ENCODE measurements around the gene TRMT5.

Gene TRMT5

GRCh38 chr14:60965402-60965801, 15.5 kb downstream of the TRMT5 start:
- no peak for DNase-seq (ENCODE audit: low spot score)

DNA sequence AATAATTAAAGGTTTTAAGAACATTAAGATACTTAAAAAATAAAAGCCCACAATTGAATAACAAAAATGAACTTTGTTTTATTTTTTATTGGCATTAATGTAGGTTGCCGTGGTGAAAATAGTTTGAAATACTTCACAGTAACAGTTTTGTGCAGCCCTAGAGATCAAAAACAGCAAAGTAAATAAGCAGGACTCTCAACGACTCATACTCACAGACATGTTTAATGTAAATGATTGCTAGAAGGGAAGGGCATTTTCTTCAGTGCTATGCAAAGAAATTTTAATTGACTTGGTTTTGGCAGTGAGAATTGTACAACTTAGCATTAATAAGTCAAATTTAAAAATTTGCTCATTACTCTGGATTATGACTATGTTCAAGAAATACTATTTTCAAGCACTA, 16.0 kb downstream of the TRMT5 start:
- DNase-seq (ENCODE audit: low spot score): no peak

- DNase-seq (ENCODE audit: low spot score): no peak
These were observed 17.1 kb downstream of the TRMT5 start for GRCh38 chr14:60963761-60964160.

- no peak for DNase-seq (ENCODE audit: low spot score)
These were observed 22.7 kb downstream of the TRMT5 start for GRCh38 chr14:60958146-60958545.

DNA sequence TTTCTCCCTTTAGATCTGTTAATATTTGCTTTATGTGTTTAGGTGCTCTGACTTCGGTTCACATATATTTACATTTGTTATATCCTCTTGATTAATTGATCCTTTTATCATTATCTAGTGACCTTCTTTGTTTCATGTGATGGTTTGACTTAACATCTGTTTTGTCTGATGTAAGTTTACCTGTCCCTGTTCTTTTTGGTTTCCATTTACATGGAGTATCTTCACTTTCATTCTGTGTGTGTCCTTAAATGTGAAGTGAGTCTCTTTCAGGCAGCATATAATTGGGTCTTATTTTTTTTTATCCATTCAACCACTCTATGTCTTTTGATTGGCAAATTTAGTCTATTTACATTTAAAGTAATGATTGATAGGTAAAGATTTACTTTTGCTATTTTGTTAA, 24.2 kb downstream of the TRMT5 start:
- DNase-seq (ENCODE audit: low spot score): no peak

DNA sequence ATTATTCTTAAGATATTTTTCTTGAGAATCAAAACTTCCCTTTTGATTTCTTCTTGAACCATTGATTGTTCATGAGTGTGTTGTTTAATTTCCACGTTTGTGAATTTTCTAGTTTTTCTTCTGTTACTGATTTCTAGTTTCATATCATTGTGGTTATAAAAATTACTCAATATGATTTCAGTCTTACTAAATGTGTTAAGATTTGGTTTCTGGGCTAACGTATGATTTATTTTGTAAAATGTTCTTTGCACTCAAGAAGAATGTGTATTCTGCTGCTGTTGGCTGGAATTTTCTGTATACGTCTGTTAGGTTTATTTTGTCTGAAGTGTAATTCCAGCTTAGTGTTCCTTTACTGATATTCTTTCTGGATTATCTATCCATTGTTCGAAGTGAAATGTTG, 24.7 kb downstream of the TRMT5 start:
- no peak for DNase-seq (ENCODE audit: low spot score)

- DNase-seq (ENCODE audit: low spot score): no peak
These were observed 29.0 kb downstream of the TRMT5 start for GRCh38 chr14:60951776-60952435.

DNA sequence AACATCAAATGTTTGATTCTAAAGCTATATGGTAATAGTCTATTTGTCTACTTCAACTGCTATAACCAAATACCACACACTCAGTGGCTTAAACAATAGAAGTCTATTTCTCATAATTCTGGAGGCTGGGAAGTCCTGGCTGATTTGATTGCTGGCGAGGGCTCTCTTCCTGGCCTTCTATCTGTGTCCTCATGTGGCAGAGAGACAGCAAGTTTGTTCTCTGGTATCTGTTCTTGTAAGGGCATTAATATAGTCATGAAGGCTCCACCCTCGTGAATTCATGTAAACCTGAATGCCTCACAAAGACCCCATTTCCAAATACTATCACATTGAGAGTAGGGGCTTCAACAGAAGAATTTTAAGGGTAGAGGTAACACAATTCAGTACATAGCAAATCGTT, 34.1 kb downstream of the TRMT5 start:
- no peak for DNase-seq (ENCODE audit: low spot score)

DNA sequence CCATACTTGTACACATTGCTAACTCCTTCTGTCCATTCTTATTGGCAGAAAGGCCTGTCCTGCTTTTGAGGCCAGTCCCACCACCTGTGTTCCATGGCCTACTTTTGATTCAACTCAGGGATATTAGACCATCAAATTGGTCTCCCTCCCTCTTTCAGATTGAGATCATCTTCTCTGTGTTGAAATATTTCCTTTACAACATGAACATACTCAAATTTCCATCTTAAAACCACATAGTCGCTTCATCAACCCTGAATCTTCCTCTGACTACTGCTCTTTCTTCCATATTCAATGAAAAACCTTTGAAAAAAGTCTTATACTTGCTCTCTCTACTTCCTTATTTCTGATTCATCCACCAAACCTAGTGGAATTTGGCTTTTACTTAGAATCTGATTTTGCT, 34.9 kb downstream of the TRMT5 start:
- DNase-seq (ENCODE audit: low spot score): no peak

DNA sequence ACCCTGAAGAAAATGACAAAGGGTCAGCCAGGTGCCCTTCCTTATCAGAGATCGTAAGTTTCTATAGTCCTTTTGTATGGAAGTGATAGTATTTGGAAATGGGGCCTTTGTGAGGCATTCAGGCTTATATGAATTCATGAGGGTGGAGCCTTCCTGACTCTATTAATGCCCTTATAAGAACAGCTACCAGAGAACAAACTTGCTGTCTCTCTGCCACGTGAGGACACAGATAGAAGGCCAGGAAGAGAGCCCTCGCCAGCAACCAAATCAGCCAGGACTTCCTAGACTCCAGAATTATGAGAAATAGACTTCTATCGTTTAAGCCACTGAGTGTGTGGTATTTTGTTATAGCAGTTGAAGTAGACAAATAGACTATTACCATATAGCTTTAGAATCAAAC, 36.7 kb downstream of the TRMT5 start:
- no peak for DNase-seq (ENCODE audit: low spot score)

DNA sequence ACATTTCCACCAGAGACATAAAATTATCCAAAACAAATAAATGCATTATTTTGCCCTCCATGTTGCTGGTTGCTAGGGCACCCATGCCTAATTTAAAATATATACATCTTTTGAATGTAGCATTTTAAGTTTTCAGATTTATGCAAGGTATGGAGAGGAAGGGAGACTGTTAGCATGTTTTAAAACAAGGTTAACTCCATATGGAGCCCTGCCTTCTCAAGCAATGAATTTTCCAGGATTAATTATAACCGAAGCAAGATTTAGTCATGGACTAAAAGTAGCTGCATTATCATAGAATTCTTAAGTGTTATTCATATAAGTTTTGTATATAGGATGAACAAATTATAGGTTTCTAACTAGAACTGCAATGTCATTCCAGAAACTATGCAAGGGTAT, 37.2 kb downstream of the TRMT5 start:
- DNase-seq (ENCODE audit: low spot score): no peak

DNA sequence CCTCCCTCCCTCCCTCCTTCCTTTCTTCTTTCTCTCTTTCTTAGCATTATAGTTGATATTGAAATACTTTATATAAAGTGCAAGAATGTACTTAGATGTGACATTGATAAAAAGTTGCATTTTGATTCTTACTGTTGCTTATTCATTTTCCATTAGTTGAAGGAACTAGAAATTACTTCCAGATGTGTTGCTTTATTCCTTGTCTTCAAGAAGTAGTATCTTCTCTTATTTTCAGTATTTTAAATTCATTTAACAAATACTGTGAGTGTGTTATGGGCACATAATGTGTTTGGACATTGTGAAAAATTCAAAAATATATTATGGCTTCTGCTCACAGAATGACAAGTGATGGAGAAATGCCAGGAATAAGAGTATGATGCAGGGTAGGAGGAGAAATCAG, 45.6 kb downstream of the TRMT5 start:
- no peak for DNase-seq (ENCODE audit: low spot score)

GRCh38 chr14:60933920-60934655, 46.8 kb downstream of the TRMT5 start:
- DNase-seq (ENCODE audit: low spot score): no peak

GRCh38 chr14:60931218-60931617, 49.7 kb downstream of the TRMT5 start:
- DNase-seq (ENCODE audit: low spot score): no peak

DNA sequence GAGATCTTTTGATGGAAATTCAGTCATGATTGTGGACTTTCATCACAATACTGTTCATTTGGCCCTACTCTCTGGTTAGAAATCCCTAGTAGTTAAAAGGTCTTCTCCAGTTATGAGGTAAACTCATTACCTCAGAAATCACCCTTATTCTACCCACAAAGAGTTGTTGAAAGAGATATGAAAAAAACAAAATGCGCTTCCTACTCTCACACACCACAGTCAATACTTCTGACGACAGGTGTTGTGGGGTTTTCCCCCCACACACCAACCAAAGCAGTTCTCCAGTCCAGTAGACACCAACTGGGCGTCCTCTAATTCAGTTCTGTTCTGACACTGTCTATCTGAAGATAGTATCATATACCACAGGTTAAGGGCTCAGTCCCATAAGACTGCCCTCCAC, 54.9 kb downstream of the TRMT5 start:
- no peak for DNase-seq (ENCODE audit: low spot score)

GRCh38 chr14:60925286-60925685, 55.6 kb downstream of the TRMT5 start:
- DNase-seq (ENCODE audit: low spot score): no peak

DNA sequence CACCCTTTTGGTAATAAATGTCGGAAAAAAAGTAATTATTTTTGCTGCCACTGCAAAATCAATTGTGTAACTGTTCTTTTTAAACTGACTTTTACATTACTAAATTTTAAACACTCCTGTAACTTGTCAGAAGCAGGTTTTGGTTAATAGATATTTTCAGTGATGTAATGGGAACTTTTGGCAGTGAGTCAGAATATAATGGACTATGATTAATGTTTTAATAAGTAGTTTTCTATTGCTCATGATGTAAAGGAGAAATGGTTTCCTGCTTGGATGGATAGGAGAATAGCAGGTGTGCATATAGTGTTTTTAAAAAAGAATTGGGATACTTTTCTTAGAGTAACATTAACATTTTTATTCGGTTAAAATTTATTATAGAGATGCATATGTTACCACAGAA, 58.8 kb downstream of the TRMT5 start:
- no peak for DNase-seq (ENCODE audit: low spot score)

Data from germinal center (tissue), 1 donor.